Breast epithelium (tissue), 4 donors: ENCODE measurements around the gene KAT8. TPM values are rescaled to one million over a fixed set of nuclear protein-coding genes. Genes with fewer than 3 reads are reported as not detected.

Source experiments
- DNase-seq, 2 donors: peaks; one replicate each; pipeline ENCODE4 v3.0.0-alpha.2; 2019; ENCODE audit warnings: low spot score in 2 of 2
- H3K27ac ChIP-seq, 2 donors: fragments of 200-600 bp; sonication (generic) in 1 of 2; one replicate each; pipeline ENCODE4 v1.5.1; 2016 to 2019; ENCODE audit warnings: mild to moderate bottlenecking in 1 of 2
- H3K27me3 ChIP-seq, 2 donors: fragments of 200-600 bp; sonication (generic) in 1 of 2; one replicate each; pipeline versions ENCODE4 v1.5.1 to v1.6.0; 2017 to 2019; ENCODE audit warnings: control low read depth in 1 of 2, mild to moderate bottlenecking in 1 of 2
- H3K36me3 ChIP-seq: fragments of 200-600 bp; one replicate; pipeline ENCODE4 v1.5.1; 2019
- H3K4me1 ChIP-seq, 2 donors: fragments of 200-600 bp; sonication (generic); one replicate each; pipeline ENCODE4 v1.5.1; 2016 to 2019; ENCODE audit warnings: control low read depth in 1 of 2
- H3K4me3 ChIP-seq, 3 donors: fragments of 200-600 bp; sonication (generic); 1 replicate in 2 of 3; 2 replicates in 1 of 3; pipeline ENCODE4 v1.5.1; 2016 to 2019; ENCODE audit warnings: mild to moderate bottlenecking in 3 of 3, moderate library complexity in 2 of 3
- H3K9me3 ChIP-seq, 2 donors: fragments of 200-600 bp; sonication (generic) in 1 of 2; one replicate each; pipeline ENCODE4 v1.5.1; 2016 to 2019; ENCODE audit warnings: control low read depth in 1 of 2
- POLR2A ChIP-seq: fragments of 450-650 bp; IDR thresholded peaks from one replicate; pipeline ENCODE4 v1.6.1; 2016; ENCODE audit warnings: antibody characterized with exemption, mild to moderate bottlenecking, moderate library complexity
- POLR2AphosphoS5 ChIP-seq, 3 donors: sonication (generic); formaldehyde crosslinking; IDR thresholded peaks; one replicate each; pipeline ENCODE4 v1.6.1; 2017; ENCODE audit warnings: antibody characterized with exemption in 3 of 3
- intact Hi-C: fragments of 100-400 bp; cut with DNase I; formaldehyde crosslinking; loops from one replicate; pipeline ENCODE4 v1.15.1; 2023; ENCODE audit warnings: low total_unique reads
- total RNA-seq, 3 donors: library from RNA; depleted of rRNA; stranded (reverse); fragments of >200 nt; gene quantifications; one replicate each; pipeline ENCODE4 v1.1.0, GENCODE V29; 2016
- TF ChIP-seq, protein P1 (sequence below), 3 donors: fragments of 450-650 bp; IDR thresholded peaks; one replicate each; pipeline ENCODE4 v1.5.1; 2016 to 2017; ENCODE audit warnings: antibody characterized with exemption in 3 of 3, mild to moderate bottlenecking in 3 of 3, moderate library complexity in 3 of 3

The KAT8 gene
- total RNA-seq, 3 donors from 2014 or later: 53.6 to 85.0 (median 67.8) TPM

DNA sequence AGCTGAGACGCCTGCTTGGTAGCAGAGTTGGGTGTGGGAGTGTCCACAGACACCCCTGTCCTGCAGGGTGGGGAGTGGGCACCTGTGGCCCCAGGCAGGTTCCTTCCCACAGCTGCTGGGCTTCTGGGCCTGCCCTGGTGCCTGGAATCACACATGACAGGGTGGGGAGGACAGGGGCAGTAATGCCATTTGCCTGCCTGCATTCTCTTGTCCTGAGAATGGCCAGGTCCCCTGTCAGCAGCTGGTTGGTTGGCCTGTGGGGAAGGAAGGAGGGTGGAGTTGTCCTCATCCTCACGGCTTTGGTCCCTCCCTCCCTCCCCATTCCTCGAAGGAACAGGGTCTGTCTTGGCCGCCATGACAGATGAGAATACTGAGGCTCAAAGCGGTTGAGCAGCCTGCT is 33.9 kb upstream of the KAT8 start:
- DNase-seq: no peak
- H3K27ac ChIP-seq: peak overlapping the region in 1 of 2 donors; percentile 12
- H3K9me3 ChIP-seq: no peaks in the 10 kb centered on the region
- intact Hi-C loops: no loop called here
- no peaks in the 10 kb centered on the region for H3K36me3 ChIP-seq
- H3K4me3 ChIP-seq: no peak overlapping the region
- H3K27me3 ChIP-seq: no peaks in the 10 kb centered on the region
- TF ChIP-seq, protein P1, sequence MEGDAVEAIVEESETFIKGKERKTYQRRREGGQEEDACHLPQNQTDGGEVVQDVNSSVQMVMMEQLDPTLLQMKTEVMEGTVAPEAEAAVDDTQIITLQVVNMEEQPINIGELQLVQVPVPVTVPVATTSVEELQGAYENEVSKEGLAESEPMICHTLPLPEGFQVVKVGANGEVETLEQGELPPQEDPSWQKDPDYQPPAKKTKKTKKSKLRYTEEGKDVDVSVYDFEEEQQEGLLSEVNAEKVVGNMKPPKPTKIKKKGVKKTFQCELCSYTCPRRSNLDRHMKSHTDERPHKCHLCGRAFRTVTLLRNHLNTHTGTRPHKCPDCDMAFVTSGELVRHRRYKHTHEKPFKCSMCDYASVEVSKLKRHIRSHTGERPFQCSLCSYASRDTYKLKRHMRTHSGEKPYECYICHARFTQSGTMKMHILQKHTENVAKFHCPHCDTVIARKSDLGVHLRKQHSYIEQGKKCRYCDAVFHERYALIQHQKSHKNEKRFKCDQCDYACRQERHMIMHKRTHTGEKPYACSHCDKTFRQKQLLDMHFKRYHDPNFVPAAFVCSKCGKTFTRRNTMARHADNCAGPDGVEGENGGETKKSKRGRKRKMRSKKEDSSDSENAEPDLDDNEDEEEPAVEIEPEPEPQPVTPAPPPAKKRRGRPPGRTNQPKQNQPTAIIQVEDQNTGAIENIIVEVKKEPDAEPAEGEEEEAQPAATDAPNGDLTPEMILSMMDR (IDR thresholded peaks at IDR 0.05): no peak
- TF ChIP-seq POLR2AphosphoS5 (IDR thresholded peaks at IDR 0.05): no peak
- no peak for TF ChIP-seq POLR2A
- no peaks in the 10 kb centered on the region for H3K4me1 ChIP-seq

DNA sequence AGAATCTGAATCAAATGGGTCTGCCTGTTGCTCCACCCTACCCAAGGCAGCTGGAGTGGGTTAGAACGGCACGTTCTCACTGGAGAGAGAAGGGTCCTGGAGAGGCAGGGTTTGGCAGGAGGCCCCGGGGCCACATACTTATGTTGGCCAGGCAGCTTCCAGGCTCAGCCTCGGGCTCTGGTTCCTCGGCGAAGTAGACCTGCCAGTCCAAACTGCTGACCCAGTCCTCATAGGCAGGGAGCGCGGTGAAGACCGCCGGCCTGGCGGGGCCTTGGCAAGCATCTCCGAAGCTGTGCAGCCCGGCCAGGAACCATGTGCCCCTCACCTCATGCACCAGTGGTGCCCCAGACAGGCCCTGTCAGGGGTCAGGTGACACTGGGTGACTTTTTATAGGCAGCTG is 33.5 kb upstream of the KAT8 start:
- Histone ChIP-seq H3K36me3 (no peaks in the 10 kb centered on the region), H3K27ac (peak overlapping the region in 1 of 2 donors; percentile 12), H3K4me1 (no peaks in the 10 kb centered on the region), H3K4me3 (no peak overlapping the region), H3K27me3 (no peaks in the 10 kb centered on the region), H3K9me3 (no peaks in the 10 kb centered on the region)
- intact Hi-C loops: no loop called here
- no peak for DNase-seq
- no peak for TF ChIP-seq POLR2A
- no peak for TF ChIP-seq POLR2AphosphoS5 (IDR thresholded peaks at IDR 0.05)
- TF ChIP-seq, protein P1 (IDR thresholded peaks at IDR 0.05): no peak

DNA sequence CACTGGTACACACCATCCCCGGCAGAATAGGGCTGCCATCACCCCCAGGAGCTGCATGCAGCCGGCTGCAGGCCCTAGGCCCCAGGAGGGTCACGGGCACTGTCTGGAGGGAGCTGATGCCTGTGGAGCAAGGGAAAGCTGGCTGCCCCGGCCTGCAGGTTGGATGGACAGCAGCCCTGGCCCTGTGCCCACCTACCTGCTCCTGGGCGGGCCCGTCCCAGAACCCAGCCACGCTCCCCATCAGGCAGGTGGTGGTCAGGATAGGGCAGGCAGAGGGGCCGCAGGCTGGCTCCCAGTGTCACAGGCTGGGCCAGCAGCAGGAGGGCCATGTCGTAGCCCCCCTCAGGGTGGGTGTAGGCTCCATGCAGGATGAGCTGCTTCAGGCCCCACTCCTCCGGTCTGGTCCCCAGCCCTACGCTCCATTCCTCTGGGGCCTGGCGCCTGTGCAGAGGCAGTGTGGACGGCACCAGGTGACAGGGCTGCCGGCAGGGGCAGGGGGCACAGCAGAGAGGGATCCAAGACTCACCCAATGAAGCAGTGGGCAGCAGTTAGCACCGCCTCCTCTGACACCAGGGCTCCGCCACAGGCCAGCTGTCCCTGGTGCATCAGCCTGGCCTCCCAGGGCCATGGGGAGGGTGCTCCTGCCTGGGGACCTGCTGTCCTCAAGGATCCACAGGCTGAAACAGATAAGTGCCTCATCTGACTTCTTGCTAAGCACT is 32.7 kb upstream of the KAT8 start:
- no peak for TF ChIP-seq POLR2AphosphoS5 (IDR thresholded peaks at IDR 0.05)
- TF ChIP-seq, protein P1 (IDR thresholded peaks at IDR 0.05): no peak
- TF ChIP-seq POLR2A: no peak
- Histone ChIP-seq H3K4me1 (no peaks in the 10 kb centered on the region), H3K9me3 (no peaks in the 10 kb centered on the region), H3K27me3 (no peaks in the 10 kb centered on the region), H3K36me3 (no peaks in the 10 kb centered on the region), H3K27ac (no peak overlapping the region), H3K4me3 (no peak overlapping the region)
- intact Hi-C loops: no loop called here
- DNase-seq: no peak

DNA sequence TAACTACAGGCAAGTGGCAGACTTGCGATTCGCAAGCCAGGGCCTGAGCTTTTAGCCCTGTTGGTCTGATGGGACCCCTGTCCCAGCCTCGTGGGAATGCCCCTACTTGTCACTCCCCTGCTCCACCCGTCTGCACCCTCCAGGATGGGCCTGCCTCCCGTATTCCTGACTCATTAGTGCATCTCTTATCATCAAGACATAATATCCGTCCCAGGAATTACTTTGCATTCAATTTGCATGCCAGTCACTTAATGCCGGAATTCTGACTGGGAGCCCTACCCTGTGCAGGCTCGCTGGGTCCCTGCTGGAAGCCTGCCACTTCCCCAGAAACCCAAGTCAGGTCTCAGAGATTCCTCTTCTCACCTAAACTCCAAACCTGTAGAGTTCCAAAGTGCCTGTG is 32.1 kb upstream of the KAT8 start:
- Histone ChIP-seq H3K9me3 (no peaks in the 10 kb centered on the region), H3K4me3 (no peak overlapping the region), H3K36me3 (no peaks in the 10 kb centered on the region), H3K27me3 (no peaks in the 10 kb centered on the region), H3K27ac (no peak overlapping the region), H3K4me1 (no peaks in the 10 kb centered on the region)
- TF ChIP-seq POLR2AphosphoS5 (IDR thresholded peaks at IDR 0.05) (no peak), POLR2A (no peak)
- TF ChIP-seq, protein P1 (IDR thresholded peaks at IDR 0.05): no peak
- DNase-seq: no peak
- intact Hi-C loops: no loop called here

DNA sequence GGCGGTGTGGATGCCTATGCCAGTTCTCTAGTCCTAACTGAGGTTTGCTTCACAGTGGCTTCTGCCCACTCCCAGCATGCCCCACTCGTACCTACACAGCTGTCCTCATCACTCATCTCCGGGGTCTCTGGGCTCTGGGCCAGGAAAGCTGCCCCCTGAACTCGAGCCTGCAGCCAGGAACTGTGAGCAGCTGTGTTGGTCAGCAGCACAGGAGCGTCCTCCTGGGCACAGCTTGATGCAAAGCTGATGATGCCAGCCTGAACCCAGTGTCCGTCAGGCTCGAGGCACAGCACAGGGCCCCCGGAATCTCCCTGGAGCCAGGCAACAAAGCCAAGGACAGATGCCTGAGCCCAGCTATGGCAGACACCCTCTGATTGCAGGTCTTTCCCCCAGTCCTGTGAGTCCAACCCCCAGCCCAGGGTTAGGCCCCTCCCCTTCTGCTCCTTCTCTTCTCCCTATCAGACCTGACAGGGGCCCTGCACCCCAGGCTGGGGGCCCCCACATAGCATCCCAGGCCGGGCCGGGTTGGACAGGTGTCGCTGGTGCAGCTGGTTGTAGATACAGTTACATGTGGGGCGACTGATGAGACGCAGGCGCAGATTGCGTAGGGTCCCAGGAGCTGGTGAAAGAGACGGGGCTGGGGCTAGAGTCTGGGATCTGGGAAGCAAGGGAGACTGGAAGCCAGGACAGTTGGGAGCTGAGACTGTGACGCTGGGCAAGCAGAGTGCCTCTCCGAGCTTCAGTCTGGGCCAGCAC is 31.4 kb upstream of the KAT8 start:
- Histone ChIP-seq H3K36me3 (no peaks in the 10 kb centered on the region), H3K27ac (no peak overlapping the region), H3K4me3 (no peak overlapping the region), H3K9me3 (no peaks in the 10 kb centered on the region), H3K27me3 (no peaks in the 10 kb centered on the region), H3K4me1 (no peaks in the 10 kb centered on the region)
- TF ChIP-seq POLR2A (no peak), POLR2AphosphoS5 (IDR thresholded peaks at IDR 0.05) (no peak)
- TF ChIP-seq, protein P1 (IDR thresholded peaks at IDR 0.05): no peak
- intact Hi-C loops: no loop called here
- no peak for DNase-seq
